Measurements from ENCODE around the gene SPRR2B. TPM values are rescaled to one million over a fixed set of nuclear protein-coding genes. Genes with fewer than 3 reads are reported as not detected.

The SPRR2B gene
- total RNA-seq, 3 donors from 2014 or later, result not detected

DNA sequence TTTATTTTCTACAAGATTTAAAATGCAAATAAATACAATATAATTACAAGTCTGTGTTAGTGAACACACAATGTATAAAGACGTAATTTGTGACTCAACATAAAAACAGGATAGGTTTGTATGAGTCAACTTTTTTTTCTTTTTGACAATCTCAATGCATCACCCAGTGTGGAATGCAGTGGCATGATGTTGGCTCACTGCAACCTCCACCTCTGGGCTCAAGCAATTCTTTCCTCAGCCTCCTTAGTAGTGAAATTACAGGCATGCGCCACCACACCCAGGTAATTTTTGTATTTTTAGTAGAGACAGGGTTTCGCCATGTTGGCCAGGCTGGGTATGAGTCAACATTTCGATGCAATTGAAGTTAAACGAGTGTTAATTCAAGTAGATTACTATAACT lies 28.8 kb upstream of the SPRR2B start:
- Histone ChIP-seq H3K9me3 (no peaks in the 10 kb centered on the region), H3K36me3 (no peaks in the 10 kb centered on the region), H3K4me3 (no peak overlapping the region), H3K4me1 (no peaks in the 10 kb centered on the region), H3K27me3 (no peaks in the 10 kb centered on the region), H3K27ac (no peak overlapping the region)
- intact Hi-C loops (cut with DNase I; ENCODE audit: low total_unique reads), result no loop called here
- no peak for TF ChIP-seq POLR2A (IDR thresholded peaks at IDR 0.05)
- TF ChIP-seq, protein P1, sequence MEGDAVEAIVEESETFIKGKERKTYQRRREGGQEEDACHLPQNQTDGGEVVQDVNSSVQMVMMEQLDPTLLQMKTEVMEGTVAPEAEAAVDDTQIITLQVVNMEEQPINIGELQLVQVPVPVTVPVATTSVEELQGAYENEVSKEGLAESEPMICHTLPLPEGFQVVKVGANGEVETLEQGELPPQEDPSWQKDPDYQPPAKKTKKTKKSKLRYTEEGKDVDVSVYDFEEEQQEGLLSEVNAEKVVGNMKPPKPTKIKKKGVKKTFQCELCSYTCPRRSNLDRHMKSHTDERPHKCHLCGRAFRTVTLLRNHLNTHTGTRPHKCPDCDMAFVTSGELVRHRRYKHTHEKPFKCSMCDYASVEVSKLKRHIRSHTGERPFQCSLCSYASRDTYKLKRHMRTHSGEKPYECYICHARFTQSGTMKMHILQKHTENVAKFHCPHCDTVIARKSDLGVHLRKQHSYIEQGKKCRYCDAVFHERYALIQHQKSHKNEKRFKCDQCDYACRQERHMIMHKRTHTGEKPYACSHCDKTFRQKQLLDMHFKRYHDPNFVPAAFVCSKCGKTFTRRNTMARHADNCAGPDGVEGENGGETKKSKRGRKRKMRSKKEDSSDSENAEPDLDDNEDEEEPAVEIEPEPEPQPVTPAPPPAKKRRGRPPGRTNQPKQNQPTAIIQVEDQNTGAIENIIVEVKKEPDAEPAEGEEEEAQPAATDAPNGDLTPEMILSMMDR (IDR thresholded peaks at IDR 0.05), result no peak
- TF ChIP-seq POLR2AphosphoS5 (IDR thresholded peaks at IDR 0.05), result no peak
- DNase-seq (ENCODE audit: low spot score in 2 of 2), result no peak

DNA sequence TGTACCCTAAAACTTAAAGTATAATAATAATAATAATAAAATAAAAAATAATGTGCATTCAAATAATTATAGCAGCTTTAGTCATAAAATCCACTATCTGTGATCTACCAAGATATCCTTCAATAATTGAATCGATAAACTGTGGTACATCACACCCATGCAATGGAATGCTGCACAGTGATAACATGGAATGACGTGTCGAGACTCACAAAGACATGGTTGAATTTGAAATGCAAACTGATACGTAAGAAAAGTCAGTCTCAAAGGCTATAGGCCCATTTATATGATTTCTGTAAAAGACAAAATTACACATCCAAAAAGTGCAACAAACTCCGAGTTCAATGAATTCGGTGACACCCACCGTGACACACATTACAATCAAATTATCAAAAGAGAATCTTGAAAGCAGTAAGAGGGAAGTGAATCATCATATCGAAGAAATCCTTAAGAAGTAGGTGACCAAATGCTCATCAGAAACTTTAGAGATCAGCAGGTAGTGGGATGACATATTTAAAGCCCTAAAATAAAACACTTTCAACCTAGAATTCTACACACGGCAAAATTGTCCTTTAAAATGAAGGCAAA lies 28.1 kb upstream of the SPRR2B start:
- Histone ChIP-seq H3K9me3 (no peaks in the 10 kb centered on the region), H3K4me1 (no peaks in the 10 kb centered on the region), H3K4me3 (no peak overlapping the region), H3K36me3 (no peaks in the 10 kb centered on the region), H3K27me3 (no peaks in the 10 kb centered on the region), H3K27ac (no peak overlapping the region)
- TF ChIP-seq, protein P1 (IDR thresholded peaks at IDR 0.05), result no peak
- TF ChIP-seq POLR2AphosphoS5 (IDR thresholded peaks at IDR 0.05) (no peak), POLR2A (IDR thresholded peaks at IDR 0.05) (no peak)
- intact Hi-C loops (cut with DNase I; ENCODE audit: low total_unique reads), result no loop called here
- DNase-seq (ENCODE audit: low spot score in 2 of 2), result no peak

DNA sequence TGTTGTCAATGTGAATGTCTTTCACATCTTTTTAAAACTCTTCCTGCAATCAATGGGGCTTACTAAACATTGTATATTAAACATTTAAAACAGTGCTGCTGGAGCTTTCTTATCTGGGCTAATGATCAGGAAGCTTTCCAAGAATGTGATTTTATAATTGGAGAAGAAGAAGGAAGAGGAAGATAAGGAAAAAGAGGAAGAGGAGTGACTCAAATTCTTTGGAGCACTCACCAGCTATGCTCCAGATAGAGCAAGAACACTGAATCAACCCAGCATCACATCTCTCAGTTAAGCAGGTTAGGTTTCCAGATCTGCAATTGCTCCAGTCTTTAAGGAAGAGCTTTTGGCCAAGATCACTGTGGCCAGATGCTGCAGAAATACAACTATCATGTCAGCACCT lies 24.4 kb upstream of the SPRR2B start:
- no peak for DNase-seq (ENCODE audit: low spot score in 2 of 2)
- Histone ChIP-seq H3K36me3 (no peaks in the 10 kb centered on the region), H3K27ac (no peak overlapping the region), H3K4me3 (no peak overlapping the region), H3K4me1 (no peaks in the 10 kb centered on the region), H3K9me3 (no peaks in the 10 kb centered on the region), H3K27me3 (no peaks in the 10 kb centered on the region)
- TF ChIP-seq POLR2AphosphoS5 (IDR thresholded peaks at IDR 0.05), result no peak
- TF ChIP-seq POLR2A (IDR thresholded peaks at IDR 0.05), result no peak
- TF ChIP-seq, protein P1 (IDR thresholded peaks at IDR 0.05), result no peak
- intact Hi-C loops (cut with DNase I; ENCODE audit: low total_unique reads), result no loop called here

DNA sequence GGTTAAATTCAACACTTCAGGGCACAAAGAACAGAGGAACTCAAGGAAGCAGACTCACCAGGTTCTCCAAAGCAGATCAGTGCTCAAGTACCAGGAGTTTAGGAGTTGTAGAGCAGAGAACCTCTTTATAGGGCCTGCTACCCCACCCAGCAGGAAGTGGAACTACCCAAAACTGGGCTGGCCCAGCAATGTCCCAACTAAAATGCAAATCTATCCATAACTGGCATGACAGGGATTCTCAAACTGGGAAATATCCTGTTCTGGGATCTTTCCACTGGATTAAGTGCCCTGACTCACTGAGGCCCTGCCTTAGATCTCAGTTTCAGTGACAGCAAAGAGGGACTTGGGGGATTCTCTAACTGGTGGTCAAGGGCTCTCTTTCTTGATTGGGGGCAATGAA lies 23.0 kb upstream of the SPRR2B start, which contains the start of gene SPRR2E:
Gene SPRR2E, minus strand, starts transcription at position 101 of the 400 bp plus-strand sequence. CDS start 775 bp downstream, outside the sequence.
- no peak for DNase-seq (ENCODE audit: low spot score in 2 of 2)
- Histone ChIP-seq H3K27me3 (no peaks in the 10 kb centered on the region), H3K9me3 (no peaks in the 10 kb centered on the region), H3K27ac (no peak within 1 kb of the TSS), H3K4me1 (no peaks in the 10 kb centered on the region), H3K4me3 (no peak within 1 kb of the TSS), H3K36me3 (no peaks in the 10 kb centered on the region)
- intact Hi-C loops (cut with DNase I; ENCODE audit: low total_unique reads), result no loop called here
- TF ChIP-seq POLR2AphosphoS5 (IDR thresholded peaks at IDR 0.05), result no peak
- TF ChIP-seq, protein P1 (IDR thresholded peaks at IDR 0.05), result no peak
- TF ChIP-seq POLR2A (IDR thresholded peaks at IDR 0.05), result no peak

DNA sequence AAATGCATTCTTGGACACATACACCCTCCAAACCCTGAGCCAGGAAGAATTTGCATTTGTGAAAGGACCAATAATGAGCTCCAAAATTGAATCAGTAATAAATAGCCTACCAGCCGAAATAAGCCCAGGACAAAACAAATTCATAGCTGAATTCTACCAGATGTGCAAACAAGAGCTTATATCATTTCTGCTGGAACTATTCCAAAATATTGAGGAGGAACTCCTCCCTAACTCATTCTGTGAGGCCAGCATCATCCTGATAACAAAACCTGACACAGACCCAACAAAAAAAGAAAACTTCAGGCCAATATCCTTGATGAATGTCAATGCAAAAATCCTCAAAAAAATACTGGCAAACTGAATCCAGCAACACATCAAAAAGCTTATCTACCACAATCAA lies 16.2 kb upstream of the SPRR2B start:
- H3K27ac ChIP-seq, result no peak overlapping the region
- H3K4me1 ChIP-seq, result no peaks in the 10 kb centered on the region
- no peak for DNase-seq (ENCODE audit: low spot score in 2 of 2)
- intact Hi-C loops (cut with DNase I; ENCODE audit: low total_unique reads), result no loop called here
- H3K36me3 ChIP-seq, result no peaks in the 10 kb centered on the region
- no peaks in the 10 kb centered on the region for H3K9me3 ChIP-seq
- no peaks in the 10 kb centered on the region for H3K27me3 ChIP-seq
- TF ChIP-seq POLR2A (IDR thresholded peaks at IDR 0.05) (no peak), POLR2AphosphoS5 (IDR thresholded peaks at IDR 0.05) (no peak)
- TF ChIP-seq, protein P1 (IDR thresholded peaks at IDR 0.05), result no peak
- no peak overlapping the region for H3K4me3 ChIP-seq

Measured in breast epithelium (tissue), 4 donors.